Measurements from ENCODE around the gene DCDC2B.
A peak's percentile ranks its signal among the peaks of the same experiment; 100 is the strongest.

Gene DCDC2B

GRCh38 chr1:32220746-32221580, 12.1 kb downstream of the DCDC2B start:
- intact Hi-C loops (cut with DNase I): loop anchor here (10.0 kb wide), 1 partner anchor 174 kb away; the partner anchor contains the start of gene BSDC1
- no peak for DNase-seq

DNA sequence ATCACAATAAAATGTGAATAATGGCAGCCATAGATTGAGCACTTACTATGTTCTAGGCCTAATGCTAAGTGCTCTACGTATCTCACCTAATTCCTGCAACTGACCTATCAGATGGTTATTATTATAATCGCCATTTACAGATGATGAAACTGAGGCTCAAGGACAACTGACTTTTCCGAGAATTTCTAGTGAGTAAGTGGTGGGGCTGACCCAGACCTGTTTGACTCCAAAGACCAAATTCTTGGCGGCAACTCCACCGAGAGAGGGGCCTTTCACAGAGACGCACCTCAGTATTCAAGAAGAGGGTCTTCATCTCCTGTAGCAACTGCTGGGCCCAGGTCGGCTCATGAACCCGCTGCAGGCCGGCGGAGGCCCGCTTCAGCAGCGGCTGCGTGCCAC, 12.7 kb downstream of the DCDC2B start:
- intact Hi-C loops (cut with DNase I): loop anchor here (10.0 kb wide), 1 partner anchor 173 kb away; the partner anchor contains the start of gene BSDC1

DNA sequence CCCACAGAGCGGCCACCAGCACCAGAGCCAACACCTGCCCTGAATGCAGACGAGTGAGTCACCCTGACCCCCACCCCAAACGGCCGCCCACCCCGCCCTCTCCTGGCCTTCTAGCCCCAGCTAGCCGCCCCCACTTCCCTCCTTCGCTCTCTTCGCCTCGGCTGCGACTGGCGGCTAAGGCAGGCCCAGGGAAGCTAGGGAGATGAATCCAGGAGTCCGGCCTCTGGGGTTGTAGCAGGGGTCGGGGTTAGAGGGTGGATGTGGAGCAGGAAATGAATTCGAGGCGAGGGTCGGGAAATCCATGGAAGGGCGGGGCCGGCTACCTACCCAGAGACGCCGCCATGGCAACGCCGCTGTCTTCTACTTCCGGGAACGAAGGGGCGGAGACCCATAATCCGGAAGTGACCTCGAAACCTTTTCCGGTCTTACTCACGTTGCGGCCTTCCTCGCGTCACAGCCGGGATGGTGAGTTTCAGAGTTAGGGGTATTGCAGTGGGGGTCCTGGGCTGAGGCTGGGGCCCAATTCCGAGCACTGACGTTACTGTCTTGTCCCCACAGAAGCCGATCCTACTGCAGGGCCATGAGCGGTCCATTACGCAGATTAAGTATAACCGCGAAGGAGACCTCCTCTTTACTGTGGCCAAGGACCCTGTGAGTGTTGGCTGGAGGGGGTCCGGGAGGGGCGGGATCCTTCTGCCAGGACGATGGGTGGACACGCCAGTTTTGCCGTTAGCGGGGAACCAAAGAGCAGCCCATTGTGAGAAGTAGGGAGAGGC, 13.3 kb downstream of the DCDC2B start, which contains the start of the genes EIF3I and TMEM234:
Gene EIF3I, plus strand, starts transcription at position 428 of the 776 bp plus-strand sequence. Its CDS starts 35 bp downstream, at position 463.
Gene TMEM234, minus strand, starts transcription at position 374 of the 776 bp plus-strand sequence. Its CDS starts 31 bp downstream, at position 343.
- intact Hi-C loops (cut with DNase I): loop anchor here (10.0 kb wide), 1 partner anchor 173 kb away; the partner anchor contains the start of gene BSDC1
- peak; percentile 85 to 98 (median 95) for DNase-seq

More for the DNA sequence above, 12.7 kb downstream of the DCDC2B start:
- no peak for DNase-seq

- DNase-seq: no peak
- intact Hi-C loops (cut with DNase I): loop anchor here (10.0 kb wide), 1 partner anchor 171 kb away; the partner anchor contains the start of gene BSDC1
These were observed 14.8 kb downstream of the DCDC2B start for GRCh38 chr1:32223683-32224082.

DNA sequence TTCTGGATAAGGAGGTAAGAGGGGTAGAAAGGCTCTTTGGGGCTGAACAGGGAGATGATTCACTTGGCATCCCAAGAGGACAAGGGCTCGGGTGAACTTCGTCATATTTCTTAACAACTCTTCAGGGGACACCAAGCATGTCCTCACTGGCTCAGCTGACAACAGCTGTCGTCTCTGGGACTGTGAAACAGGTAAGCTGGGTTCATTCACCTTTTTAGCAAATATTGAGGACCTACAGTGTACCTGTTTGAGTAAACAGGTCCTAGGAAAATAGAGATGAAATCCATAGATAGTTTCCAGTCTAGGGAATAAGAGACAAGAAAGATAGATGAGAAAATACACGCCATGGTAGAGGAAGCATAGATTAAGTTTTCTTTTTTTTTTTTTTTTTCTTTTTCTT, 15.4 kb downstream of the DCDC2B start:
- no peak for DNase-seq
- intact Hi-C loops (cut with DNase I): loop anchor here (10.0 kb wide), 1 partner anchor 171 kb away; the partner anchor contains the start of gene BSDC1

DNA sequence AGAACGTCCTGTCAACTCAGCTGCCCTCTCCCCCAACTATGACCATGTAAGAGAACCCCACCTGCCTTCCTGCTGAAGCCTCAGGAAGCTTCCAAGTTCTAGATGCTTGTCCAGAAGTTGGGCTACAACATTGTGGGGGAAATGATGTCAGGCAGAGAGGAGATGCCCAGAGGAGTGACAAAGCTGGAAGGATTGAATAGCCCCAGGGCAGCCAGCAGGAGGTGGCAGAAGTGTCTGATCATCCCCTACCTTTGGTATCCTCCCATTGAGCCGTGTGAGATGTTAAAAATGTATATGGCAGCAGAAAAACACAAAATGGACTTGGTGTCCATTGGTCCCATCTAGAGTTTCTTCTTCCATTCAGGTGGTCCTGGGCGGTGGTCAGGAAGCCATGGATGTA, 19.9 kb downstream of the DCDC2B start:
- intact Hi-C loops (cut with DNase I): loop anchor here (10.0 kb wide), 1 partner anchor 166 kb away; the partner anchor contains the start of gene BSDC1
- DNase-seq: no peak

GRCh38 chr1:32231843-32232432, 23.0 kb downstream of the DCDC2B start:
- no peak for DNase-seq
- intact Hi-C loops (cut with DNase I): no loop called here

- DNase-seq: no peak
- intact Hi-C loops (cut with DNase I): no loop called here
These were observed 23.8 kb downstream of the DCDC2B start for GRCh38 chr1:32232558-32233304.

DNA sequence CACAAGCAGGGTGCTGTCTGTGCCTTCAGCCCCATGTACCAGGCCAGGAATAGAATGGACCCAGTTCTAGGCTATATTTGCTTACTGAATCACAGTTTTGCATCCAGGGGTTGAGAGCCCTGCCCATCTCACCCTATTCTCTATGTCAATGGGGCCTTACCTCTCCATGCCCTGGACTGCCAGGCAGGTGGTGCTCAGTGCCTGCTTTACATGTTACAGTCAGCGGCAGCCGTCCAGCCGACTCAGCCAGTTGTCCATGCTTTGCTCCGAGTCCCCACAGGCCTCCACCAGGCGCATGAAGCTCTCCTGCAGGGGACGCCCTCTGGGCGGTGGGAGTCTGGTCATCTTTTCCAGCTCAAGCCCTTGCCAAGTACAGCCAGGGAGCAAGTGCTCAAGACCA, 25.9 kb downstream of the DCDC2B start:
- intact Hi-C loops (cut with DNase I): no loop called here
- no peak for DNase-seq

DNA sequence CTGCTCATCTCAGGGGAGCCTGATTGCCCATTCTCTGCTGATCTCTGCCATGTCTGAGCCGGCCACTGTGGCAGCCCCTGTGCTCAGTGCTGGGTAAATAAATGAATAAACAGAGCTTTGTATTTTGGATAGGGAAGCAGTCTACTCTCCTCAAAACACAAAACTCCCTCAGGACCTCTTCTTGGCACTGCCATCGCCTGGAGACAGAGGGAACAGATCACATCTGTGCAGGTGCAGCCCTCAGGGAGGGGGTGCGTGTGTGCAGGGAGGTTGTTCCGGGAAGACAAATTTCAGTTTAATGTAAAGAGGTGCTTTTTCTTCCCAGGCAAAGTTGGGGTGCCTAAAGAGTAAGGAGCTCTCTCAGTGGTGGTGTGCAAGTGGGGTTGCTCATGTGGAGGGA, 30.4 kb downstream of the DCDC2B start:
- intact Hi-C loops (cut with DNase I): no loop called here

GRCh38 chr1:32239790-32240139, 30.9 kb downstream of the DCDC2B start:
- intact Hi-C loops (cut with DNase I): no loop called here
- DNase-seq: peak in 4 of 42 donors; percentile 3 to 36 (median 20)

More for the DNA sequence above, 30.4 kb downstream of the DCDC2B start:
- peak in 11 of 42 donors; percentile 3 to 58 (median 19) for DNase-seq

GRCh38 chr1:32240140-32240951, 31.5 kb downstream of the DCDC2B start:
- intact Hi-C loops (cut with DNase I): no loop called here
- peak; percentile 32 to 90 (median 77) for DNase-seq

GRCh38 chr1:32241001-32241763, 32.3 kb downstream of the DCDC2B start:
- intact Hi-C loops (cut with DNase I): no loop called here
- peak; percentile 39 to 84 (median 68) for DNase-seq

DNA sequence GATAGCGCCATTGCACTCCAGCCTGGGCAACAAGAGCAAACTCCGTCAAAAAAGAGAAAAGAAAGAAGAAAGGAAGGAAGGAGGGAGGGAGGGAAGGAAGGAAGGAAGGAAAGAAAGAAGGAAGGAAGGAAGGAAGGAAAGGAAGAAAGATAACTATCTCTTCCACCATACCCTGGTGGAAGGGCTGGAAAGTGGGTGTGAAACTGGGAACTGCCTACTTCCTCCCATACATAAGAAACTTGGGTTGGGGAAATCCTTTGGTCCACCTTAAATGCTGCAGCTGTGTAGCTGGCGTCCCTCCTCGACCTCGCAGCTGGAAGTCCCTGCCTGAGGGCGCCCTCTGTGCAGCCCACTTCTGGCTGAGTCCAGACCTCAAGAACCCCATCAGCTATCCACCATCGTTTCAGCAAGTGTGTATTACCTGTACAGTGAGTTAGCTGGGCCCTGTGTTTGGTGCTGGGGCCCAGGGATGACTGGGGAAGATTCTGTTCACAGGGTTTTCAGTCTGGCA, 33.5 kb downstream of the DCDC2B start:
- DNase-seq: peak; percentile 44 to 88 (median 68)
- intact Hi-C loops (cut with DNase I): loop anchor here (2.0 kb wide), 1 partner anchor 50 kb away; the partner anchor contains the start of gene HDAC1

GRCh38 chr1:32246888-32247273, 38.0 kb downstream of the DCDC2B start, which contains the start of gene FAM167B:
Gene FAM167B (plus strand): TSS chr1:32247222. CDS start chr1:32247422, 200 bp downstream.
- DNase-seq: no peak

GRCh38 chr1:32247452-32247851, 38.6 kb downstream of the DCDC2B start:
- intact Hi-C loops (cut with DNase I): no loop called here
- no peak for DNase-seq

More at GRCh38 chr1:32246888-32247273, 38.0 kb downstream of the DCDC2B start, which contains the start of gene FAM167B:
- intact Hi-C loops (cut with DNase I): no loop called here
